Glomerular visceral epithelial cell (primary cell): ENCODE data around the gene HTR2B.
A peak's percentile ranks its signal among the peaks of the same experiment; 100 is the strongest.
"Not testable (repeated sequence)": the region's sequence is repeated elsewhere in the genome, so short reads cannot be mapped to it uniquely, and the experiment has no call there.

ENCODE experiments used
- DNase-seq: peaks from one replicate; pipeline ENCODE4 v3.0.0-alpha.2; 2016; ENCODE audit errors: extremely low spot score

Gene HTR2B

DNA sequence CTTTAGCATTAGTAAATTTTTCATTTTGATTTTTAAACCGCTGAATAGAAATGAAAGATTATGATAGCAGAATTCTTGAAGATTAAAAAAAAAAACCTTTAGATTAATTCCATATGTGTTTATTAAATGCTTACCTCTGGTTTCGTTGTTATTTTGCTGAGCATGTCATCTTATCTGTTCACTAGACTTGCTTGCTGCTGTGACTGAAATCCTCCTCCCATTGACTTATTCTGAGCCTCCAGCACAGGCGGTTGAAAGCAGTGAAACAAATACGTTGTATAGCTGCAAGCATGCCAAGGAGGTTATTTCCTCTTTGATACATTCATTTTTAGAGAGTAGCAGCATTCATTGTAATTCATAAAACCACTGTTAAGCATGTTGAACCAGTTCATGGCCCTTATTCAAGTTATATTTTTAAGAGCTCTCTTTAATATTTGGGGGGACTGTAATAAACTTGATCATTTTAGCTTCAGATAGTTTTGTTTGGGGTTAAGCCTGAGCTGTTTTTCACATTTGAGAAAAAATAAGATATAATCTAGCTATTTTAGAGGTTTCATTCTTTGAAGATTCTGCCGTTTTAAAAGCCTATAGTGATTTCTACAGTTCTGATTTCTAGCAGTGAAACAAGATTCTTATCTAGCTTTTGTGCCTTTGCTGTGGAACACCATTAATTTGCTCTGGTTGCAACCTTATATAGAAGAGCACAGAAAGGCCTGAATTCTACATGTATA lies at the start of gene HTR2B:
TSS of gene HTR2B (minus strand) at position 205 of the 731 bp plus-strand sequence. CDS start 1,278 bp downstream, outside the sequence.
- DNase-seq: no peak

- no peak for DNase-seq
Measured at GRCh38 chr2:231174211-231174651, 49.4 kb upstream of the HTR2B start.

DNA sequence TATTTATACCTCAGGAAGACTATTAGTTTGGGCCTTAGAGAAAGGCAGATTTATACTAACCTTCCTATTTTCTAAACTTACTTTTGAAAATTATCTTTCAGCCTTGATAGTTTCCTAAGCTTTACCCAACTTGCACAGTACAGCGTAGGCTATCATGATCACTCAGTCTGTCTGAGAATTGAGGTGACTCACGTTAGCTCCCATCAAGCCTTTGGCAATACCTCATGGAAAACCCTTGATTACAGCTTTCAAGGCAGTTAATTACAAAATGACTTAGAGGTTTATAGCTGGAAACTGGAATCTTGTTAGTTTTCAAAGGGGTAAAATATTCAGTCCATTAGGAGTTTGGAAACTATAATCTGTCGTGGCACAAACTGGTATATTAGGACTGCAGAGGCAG lies 47.2 kb upstream of the HTR2B start:
- no peak for DNase-seq

- no peak for DNase-seq
Measured at GRCh38 chr2:231170055-231170454, 45.2 kb upstream of the HTR2B start.

GRCh38 chr2:231169488-231169887 lies 44.6 kb upstream of the HTR2B start:
- DNase-seq: no peak

- DNase-seq: no peak
Measured at GRCh38 chr2:231168460-231169139, 43.8 kb upstream of the HTR2B start.

DNA sequence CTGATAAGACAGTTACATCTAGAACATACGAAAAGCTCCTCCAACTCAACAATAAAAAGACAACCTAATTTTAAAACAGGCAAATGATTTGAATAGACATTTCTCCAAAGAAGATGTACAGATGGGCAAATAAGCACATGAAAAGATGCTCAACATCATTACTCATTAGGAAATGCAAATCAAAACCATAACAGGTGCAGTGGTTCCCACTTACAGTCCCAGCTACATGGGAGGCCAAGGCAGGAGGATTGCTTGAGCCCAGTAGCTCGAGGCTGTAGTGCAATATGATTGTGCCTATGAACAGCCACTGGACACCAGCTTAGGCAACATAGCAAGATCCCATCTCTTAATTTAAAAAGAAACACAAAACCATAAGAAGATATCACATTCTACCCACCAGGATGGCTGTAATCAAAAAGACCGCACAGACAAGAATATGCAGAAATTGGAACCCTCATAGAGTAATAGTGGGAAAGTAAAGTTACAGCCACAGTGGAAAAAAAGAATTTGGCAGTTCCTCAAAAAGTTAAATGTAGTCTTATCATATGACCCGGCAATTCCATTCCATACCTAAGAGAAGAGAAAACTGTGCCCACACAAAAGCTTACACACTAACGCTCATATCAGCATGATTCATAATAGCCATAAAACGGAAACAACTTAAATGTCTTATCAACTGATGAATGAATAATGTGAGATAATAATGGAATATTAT lies 43.1 kb upstream of the HTR2B start:
- DNase-seq: no peak

- DNase-seq: no peak
Measured at GRCh38 chr2:231163414-231164095, 38.7 kb upstream of the HTR2B start.

DNA sequence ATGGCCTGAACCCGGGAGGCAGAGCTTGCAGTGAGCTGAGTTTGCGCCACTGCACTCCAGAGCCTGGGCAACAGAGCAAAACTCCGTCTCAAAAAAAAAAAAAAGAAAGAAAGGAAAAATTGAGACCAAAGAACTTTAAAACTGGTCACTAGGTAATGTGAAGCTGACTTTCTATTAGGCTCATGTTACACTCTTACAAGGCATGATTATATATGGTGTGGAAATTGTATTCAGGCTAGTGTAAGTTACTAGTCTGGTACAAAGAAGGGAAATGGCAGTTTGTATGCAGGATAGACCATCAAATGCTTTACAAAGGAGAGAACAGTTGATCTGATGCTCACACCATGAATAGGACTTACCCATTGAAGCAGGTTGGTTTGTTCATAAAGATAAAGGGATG lies 38.2 kb upstream of the HTR2B start:
- DNase-seq: no peak

GRCh38 chr2:231161877-231162329 lies 37.1 kb upstream of the HTR2B start:
- DNase-seq: peak; percentile 89

- peak; percentile 20 for DNase-seq
Measured at GRCh38 chr2:231161252-231161839, 36.5 kb upstream of the HTR2B start.

- DNase-seq: no peak
Measured at GRCh38 chr2:231160701-231161100, 35.9 kb upstream of the HTR2B start.

- DNase-seq: no peak
Measured at GRCh38 chr2:231159306-231159705, 34.5 kb upstream of the HTR2B start.

DNA sequence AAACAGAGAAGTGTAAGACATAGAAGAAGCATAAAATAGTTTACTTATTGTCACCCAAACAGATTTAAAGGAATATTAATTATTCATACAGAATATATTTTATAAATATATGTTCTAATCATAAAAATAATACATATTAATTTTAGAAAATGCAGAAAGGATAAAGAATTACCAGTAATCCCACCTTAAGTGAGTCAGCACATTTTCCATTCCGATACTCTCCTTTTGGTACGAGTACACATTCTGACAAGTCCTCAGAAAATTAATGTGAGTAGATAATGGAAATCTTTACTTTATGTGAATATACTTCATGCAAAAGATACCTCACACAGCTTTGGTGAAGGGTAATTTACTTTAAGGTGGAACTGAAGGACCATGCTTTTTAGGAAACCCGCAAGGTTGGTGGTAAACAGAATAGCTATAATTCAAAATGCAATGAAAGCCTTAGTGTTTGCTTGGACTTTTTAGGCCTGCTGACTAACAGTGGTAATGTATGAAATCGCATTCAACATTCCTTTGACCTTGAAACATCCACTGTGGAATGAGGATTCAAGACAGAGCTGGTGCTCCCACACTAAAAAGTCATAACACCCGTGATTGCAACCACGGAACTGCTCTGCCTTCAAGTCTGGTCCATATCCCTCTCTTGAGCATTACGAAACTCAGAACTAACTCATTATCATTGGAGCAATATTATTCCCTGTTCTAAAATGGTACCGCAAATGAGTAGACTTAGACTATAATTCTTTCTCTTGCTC lies 28.1 kb upstream of the HTR2B start:
- DNase-seq: no peak

- DNase-seq: no peak
Measured at GRCh38 chr2:231146665-231147064, 21.8 kb upstream of the HTR2B start.

- DNase-seq: no peak
Measured at GRCh38 chr2:231144896-231145295, 20.1 kb upstream of the HTR2B start.

DNA sequence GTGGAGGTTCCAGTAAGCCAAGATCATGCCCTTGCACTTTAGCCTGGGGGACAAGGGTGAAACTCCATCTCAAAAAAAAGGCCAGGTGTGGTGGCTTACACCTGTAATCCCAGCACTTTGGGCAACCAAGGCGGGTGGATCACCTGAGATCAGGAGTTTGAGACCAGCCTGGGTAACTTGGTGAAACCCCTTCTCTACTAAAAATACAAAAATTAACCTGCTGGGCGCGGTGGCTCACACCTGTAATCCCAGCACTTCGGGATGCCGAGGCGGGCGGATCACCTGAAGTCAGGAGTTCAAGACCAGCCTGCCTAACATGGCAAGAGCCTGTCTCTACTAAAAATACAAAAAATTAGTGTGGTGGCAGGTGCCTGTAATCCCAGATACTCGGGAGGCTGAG lies 16.0 kb upstream of the HTR2B start:
- not testable (repeated sequence) for DNase-seq

DNA sequence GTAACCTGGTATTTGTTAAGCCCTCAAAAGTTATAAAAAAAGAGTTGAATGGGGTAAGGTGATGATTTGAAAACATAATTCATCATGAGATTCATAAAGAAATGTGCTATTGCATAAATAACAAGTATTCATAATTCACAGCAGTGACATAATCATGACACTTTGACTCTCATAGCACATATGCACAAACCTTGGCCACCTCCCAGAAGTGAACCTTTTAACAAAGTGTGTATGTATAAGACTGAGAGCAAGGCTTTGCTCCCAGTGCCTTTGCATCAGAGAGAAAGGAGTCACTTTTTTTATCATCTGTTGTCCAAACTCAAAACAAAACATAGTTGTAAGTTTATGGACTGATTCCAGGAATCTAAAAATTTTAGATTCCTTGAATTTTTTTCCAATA lies 15.0 kb upstream of the HTR2B start:
- no peak for DNase-seq

DNA sequence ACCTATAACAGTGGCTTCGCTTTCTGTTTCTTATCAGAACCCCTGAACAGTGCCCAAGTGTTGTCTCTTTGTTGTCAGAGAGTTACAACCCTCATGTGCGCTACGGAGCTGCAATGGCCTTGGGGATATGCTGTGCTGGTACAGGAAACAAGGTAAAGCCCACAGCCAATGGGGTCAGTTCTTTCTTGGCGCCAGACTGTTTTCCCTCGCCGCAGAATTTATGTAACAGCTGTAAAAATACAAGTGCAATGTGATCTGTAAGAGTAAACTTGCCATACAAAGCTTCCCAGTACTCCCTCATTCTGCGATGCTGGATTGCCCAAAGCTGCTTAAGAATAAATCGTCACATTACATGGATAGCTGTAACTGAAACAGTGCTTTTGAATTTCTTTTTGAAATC lies 13.9 kb upstream of the HTR2B start:
- no peak for DNase-seq

DNA sequence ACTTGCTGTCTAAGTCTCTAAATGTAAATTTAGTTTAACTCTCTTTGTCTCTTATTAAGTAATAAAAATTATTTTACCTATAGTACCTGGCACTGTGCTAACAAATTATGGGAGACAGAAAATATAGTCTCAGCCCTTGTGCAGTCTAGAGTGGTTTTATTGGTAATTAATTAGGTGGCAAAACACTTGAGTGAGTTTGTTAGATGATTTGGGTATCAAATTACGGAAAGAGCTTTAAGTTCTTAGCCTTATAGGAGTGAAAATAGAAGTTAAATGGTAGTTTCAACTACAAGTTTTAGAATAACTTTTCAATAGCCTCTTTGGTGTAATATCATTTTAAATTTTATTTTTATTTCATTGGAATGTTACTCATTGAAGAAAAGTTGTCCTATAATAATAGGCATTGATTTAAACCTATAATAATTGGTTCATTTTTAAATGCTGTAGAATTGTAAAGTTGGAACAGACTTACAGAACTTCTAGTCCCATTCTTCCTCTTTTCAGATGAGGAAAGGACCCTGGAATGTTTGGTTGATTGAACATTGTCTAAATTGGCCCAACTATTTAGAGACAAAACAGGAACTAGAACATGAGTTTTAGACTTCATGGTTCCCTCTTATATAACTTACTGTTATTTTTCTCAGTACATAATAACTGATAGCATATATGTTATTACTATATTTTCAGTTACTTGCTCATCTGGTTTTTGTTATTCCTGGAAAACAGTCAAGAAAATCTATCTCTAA lies 10.2 kb upstream of the HTR2B start:
- DNase-seq: no peak
